HG03558 (cell line): Measurements from ENCODE around the gene CDH18.

ENCODE experiments used
- ATAC-seq: cut with Tn5 transposase; IDR thresholded peaks from one replicate; pipeline ENCODE4 v1.9.1; 2021; ENCODE audit warnings: moderate number of reproducible peaks; ENCODE audit not compliant: unreplicated experiment; ENCODE audit errors: extremely low read depth

CDH18 gene

DNA sequence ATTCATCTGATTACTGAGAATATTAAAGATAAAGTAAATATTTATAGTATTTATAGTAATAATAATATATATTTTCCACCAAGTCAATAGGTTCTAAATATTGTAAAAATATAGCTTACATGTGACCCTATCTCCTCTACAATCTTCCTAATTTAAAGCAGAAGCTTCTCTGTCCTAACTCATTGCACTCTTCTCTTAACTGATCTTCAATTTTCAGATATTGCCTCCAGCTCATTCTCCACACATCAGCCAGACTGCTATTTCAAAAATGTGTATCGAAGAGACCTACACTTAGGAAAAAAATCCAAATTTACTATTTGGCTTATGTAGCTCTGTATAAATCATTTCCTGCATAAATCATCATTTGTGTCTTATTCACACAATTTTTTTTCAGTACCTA is 47.8 kb downstream of the CDH18 start:
- ATAC-seq, result no peak

DNA sequence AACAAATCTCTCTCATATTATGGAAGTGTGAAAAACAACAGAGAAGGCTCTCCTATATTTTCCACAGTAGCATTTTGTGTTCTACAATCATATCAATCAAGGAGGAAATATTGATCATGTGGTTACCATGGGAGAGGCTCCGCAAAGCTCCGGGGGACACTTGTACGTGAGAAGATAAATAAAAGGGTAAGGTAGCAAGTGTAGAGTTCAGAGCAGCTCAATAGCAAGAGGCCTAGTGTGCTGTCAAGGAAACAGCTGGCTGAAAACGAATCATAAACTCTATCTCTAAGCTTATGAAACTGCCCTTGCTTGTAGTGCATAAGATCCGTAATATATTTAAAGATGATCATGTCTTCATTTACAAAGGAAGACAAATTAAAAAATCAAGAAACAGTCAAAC is 57.5 kb downstream of the CDH18 start:
- ATAC-seq, result no peak

DNA sequence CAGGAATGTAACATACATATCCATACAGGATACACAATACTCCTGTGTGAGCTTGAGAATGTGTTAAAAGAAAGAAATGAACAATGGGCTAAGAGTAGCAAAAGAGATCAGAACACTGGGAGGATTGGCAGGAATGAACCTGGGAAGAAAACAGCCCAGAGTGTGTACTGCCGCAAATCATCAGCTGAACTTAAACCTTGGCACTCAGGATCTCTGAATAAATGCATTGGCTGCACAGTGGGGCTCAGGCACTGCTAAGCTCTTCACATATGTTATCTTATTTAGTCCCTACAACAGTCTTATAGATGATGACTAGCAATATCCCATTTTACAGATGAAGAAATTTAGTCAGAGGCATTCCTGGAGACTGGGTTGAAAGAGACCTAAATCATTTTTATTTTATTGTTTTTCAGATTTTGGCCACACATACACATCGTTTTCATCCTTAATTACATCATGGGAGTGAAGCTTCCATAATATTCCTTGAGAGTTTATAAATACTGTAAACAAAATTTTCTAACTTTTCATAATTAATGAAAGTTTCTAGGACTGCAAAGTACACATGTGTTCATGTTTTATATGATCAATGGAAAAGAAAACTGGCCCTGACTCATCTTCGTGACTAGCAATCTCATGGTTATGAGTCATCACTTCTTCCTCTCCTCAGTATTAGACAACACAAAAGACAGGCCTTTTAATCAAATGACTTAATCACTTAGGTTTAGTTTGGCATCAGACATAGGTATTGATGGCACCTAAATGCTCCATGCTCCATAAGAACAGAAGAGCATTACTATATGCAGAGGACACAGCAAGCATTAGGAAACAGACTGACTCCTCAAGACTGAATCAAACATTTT is 59.2 kb downstream of the CDH18 start:
- no peak for ATAC-seq

DNA sequence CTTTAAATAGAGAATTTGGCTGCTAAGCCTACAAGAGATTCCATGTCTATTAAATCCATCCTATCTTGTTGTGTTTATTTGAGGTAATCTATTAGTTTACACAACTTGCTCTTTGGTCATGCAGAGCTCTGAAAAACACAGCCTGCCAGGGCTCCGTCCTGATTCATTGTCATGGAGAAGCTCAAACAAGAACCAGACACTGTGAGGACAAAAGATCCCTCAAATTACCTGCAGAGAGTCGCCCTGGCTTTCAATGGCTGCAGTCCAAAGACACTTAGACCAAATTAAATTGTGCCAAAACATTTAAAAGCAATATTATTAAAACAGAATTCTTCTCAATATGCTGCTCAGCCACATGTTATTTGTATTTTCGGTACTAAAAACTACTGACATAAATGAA is 60.1 kb downstream of the CDH18 start:
- ATAC-seq, result no peak

DNA sequence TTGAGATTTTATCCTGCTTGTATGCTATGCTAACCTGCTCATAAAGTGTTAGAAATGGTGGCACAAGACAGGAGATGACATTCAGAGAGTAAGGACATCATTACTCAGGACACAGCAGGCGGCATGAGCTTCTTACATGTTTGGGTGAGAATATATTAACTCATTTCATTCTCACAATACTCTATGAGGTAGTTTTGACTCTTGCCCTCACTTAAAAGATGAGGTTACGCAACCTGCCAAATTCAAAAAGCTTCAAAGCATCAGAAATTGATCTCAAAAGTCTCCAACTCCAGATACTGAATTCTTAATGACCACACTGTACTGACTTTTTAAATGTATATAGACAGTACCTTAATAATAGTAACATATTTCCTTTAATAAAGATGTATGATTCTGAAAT is 60.8 kb downstream of the CDH18 start:
- ATAC-seq, result no peak

DNA sequence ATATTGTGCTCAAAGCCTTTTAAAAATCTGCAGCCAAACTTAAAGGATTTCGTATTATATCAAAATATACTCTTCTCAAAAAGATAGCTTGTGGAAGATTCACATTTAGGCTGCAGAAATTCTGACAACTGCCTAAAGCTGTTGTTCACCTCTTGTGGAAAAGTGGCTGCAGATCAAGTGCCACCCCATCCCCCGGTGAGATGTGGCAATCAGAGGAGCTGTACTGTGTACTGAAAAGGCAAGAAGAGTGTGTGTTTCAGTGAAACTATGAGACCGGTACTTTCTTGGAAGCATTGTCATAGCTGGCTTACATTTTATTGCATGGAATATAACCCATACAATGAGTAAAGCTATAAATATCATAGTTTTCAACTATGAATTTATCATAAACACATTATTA is 64.3 kb downstream of the CDH18 start:
- ATAC-seq, result no peak

DNA sequence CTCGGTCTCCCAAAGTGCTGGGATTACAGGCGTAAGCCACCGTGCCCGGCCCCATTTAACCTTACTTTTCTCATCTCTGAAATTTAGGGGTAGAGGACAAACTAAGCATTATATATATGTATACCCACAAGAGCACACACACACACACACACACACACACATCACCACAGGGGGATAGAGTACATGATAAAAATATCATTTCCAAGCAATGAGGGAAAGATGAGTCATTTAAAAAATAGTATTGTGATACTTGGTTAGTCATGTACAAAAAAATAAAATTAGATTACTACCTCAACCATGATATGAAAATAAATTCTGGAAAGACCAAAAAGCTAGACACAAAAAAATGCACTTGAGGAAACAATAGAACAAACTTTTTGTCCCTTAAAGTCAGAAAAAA is 67.2 kb downstream of the CDH18 start:
- ATAC-seq, result no peak

DNA sequence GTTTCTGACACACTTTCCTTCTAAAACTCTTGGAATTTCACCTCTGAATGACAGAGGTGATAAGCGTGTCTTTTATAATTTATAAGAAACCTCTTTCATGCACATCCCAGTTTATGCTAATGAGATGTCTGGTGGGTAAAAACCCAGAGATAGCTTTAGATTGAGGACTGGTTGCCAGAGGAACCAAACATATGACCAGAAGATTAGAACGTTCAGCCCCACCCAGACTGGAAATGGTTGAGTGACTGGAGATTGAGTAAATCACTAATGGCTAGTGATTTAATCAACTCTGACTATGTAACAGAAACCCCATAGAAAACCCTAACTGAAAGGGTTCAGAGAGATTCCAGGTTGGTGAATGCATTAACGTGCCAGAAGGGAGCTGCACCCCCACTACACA is 69.2 kb downstream of the CDH18 start:
- no peak for ATAC-seq

DNA sequence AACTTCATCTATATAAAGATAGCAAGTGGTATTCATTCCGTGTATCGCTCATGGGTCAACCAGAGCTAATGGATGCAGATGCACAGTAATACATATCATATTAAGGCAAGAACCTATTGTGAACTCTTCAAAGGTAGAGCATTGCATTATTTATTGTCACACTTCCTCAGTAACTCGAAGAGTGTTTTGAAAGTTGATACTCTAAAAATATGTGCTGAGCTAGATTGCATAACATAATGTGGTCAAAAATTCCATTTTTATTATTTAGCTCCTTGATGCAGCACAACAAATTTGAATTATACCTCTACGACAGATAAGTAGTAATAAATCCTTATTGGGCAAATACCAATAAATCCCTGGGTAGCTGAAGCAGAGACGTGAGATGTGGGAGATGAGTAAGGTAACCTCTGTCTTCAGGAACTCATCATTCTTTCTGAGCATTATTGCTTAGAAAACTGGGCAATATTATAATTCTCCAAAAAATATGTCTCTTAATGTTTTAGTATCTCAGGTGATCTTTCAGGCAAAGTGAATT is 70.3 kb downstream of the CDH18 start:
- ATAC-seq, result no peak

DNA sequence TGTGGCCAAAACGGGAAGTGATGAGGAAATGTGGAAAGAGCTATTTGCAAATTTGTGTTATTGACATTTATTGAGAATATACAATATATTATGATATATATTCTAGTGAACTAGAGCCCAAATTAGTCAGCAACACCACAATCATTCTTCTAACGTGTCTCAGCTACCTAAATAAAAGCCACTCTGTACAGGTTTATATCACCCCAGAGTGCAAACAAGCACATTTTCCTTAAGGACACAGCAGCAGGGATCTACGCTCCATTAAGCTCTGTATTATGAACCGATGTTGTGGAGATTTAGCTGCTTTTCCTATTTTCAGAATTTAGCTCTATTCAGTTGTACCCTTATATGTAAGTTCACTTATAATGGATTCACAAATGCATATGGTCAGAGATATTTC is 77.9 kb downstream of the CDH18 start:
- no peak for ATAC-seq

DNA sequence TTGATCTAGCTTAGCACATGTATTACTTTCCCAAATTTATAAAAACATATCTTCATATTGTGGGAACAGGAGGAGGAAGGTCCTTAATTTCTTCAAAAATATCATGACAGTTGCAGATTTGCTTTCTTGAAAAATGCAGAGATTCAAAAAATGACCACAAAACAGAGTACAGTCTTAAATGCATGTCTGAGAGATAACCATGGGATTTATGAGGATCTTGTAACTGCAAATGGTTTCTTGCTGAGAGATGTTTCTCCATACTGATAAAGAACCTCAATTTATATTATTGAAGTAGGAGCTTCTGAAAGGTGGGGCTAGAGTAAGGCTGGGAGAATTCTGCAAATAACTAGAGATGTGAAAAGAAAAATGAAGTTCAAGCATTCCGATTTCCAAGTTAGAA is 83.2 kb downstream of the CDH18 start:
- ATAC-seq, result no peak

DNA sequence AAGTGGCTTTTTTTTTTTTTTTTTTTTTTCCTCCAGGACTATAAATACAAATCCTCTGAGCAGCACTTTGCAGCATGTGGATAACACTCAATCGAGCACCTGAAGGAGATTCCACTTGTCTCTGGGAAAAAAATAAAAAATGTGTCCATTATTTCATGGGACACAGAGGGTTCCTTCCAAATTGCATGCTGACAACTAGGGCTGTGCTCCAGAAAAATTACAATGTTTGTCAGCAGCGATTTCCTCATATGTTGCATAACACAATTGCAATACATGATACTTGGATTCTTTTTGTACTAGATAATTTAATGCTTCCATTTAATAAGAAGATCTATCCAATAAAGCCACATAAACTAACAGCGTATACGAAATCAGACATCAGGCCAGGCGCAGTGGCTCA is 84.4 kb downstream of the CDH18 start:
- ATAC-seq, result no peak

DNA sequence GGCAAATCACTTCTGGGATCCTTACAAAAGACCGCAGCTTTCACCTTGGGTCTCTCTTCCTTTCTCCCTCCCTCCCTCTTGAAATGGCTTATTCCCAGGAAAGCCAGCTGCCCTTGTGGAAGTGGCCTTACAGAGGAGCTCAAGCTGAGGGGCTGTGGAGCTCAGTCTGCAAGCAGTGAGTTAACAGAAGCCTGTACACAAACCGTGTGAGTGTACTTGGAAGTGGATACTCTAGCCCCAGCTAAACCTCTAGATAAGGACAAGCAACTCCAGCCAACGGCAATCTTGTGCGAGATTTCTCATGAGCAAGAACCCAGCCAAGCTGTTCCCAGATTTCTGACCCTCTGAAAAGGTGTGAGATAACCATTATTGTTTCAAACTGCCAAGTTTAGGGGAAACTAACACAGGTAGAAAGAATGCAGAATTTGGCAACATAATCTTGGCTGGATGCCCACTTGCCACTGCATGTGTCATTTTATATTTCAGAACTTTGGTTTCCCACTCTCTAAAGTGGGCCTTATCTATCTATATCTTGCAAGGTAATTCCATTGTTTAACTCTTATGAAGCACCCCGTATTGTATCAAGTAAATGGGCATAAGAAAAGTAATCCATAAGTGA is 85.6 kb downstream of the CDH18 start:
- ATAC-seq, result no peak

DNA sequence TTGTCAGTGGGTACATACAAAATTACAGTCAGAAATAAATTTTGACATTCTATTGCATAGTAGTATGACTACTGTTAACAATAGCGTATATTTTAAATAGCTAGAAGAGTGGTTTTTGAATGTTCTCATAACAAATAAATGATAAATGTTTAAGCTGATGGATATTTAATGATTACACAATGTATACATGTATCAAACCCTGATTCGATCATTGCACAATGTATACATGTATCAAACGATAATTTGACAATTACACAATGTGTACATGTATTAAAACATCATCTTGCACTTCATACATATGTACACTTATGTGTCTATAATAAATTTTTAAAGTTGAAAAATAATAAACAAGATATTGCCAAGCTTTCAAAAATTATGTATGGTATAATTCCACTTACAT is 87.7 kb downstream of the CDH18 start:
- no peak for ATAC-seq

DNA sequence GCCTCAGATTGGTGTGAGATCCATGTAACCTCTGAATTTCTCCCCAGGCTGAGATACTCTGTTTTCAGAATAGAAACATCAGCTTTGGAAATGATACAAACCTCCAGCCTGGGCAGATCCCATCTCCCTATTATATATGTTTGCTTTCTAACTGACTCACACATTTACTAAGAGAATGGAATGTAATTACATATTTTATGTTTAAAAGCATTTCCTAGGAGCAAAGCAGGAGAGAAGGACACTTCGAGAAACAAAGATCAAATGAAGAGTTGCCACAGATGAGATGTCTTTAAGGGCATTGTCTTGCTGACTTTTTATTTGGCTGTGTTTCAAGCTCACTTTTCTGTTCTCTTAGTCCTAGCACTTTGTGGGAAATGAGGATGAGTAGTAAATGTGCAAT is 96.3 kb downstream of the CDH18 start:
- no peak for ATAC-seq

DNA sequence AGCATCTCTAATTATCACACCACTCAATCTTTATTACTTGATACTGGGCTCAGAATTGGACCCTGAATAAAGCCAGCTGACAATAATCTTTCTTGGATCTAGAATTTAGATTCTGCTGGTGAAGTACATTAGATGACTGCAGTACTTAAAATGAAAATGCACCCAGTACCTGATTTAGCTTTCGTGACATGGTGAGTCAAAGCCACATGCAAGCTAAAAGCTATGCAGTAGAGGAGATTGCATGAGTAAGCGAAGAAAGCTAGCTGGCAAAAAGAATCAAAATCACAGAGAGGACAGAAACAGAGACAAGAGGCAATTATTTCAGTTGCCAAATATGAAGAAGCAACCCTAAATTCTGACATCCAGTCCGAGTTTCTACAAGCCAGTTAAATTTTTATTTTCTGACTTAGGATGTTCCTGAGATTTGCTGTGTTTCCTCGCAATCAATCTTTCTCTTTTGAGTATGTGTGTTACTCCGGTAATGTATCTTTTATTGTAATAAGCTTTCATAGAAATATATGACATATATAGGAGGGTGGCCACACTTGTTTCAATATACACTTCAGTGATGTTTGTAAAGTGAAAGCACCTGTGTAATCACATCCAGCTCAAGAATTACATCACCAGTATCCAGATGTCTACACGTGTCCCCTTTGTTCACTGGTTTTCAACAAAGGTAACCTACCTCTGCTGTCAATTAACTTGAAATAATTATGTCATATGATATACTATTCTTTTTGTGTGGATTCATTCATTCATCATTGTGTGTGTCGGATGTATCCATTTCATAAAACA is 101.7 kb downstream of the CDH18 start:
- ATAC-seq, result no peak

DNA sequence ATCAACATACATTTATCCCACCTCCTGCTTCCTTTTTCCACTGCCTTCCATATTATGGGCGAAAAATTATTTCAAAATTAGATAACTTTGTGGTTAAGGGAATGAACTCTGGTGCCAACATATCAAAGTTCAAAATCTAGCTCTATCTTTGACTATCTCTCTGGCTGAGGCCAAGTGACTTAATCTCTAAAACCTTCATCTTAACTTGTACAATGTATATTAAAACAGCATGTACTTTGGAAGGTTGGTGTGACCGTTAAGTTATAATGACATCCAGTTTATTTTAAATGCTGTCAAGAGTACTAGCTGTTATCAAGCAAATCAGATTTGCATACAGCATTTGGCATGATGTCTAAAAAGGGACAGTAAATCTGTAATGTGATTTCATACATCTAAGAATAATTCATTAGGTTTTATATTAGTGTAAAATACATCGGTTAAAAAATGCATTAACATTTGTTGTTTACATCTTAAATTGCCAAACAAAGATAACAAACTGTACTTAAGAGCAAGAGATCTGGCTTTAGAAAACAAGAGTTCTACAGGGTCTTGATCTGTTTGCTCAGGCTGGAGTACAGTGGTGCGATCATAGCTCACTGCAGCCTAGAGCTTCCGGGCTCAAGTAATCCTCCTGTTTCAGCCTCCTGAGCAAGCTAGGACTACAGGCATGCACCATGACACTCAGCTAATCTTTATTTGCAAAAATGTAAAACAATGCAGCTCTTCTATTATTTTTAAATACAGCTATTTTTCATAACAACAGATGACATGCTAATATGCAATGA is 102.8 kb downstream of the CDH18 start:
- ATAC-seq, result no peak

DNA sequence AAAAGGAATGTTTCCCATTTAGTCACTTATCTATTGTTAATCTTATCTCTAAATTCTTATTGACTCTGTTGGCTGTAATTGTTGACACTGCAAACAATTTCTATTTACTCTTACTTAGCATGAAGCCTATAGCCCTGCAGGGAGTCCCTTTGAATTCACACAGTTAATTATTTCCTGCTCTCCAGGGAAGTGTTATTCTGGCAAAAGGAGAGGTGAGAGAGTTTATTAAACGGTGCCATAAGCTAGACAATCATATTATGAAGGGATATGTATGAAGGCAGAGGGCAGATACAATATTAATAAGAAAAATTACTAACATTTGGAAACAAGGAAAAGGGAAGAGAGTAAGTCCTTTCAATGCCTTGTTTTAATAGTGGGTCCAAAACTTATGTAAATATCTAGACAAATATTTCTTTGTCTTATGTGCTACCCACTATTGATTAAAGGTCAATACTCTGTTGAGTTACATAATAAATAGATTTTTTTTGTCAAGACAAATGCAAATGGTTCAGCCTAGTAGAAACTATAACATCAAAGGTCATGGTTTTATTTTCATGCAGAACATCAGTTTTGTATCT is 107.1 kb downstream of the CDH18 start:
- ATAC-seq, result no peak

DNA sequence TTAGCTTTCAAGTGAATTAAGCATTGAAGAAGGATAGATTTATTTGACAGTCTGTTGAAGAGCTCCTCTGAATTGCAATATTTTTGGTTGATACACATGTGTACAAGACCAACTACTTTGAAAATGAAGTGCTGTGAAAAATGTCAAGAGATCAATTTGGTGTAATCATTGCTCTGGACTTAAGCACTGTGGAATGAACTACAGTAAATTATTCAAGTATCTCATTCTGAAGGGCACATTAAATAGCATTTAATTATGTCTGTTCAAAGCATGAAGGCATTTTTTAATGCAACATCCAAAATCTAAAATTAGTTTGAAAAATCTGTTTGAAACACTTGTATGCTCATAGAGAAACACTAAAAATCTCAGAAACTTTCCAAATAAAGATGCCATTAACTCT is 107.5 kb downstream of the CDH18 start:
- ATAC-seq, result no peak

DNA sequence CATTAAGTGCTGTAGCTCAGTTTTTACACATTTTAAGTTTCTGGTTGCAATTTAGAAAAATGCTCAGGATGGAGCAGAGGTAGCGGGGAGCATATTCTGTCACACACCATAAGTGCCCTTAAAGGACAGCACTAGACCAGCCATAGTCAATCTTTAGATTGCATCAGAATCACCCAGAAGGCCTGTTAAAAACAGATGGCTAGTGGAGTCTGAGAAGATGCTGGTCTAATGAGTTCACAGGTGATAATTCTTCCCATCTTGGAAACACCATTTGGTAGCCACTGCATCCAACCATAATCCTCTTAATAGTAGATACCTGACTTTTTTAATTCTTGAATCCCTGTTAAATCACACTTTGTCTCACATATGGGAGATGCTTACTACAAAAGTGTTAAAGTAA is 113.2 kb downstream of the CDH18 start:
- no peak for ATAC-seq
